HTR-8/SVneo (cell line): ENCODE results near the gene ATCAY.
"Not testable (repeated sequence)": the region's sequence is repeated elsewhere in the genome, so short reads cannot be mapped to it uniquely, and the experiment has no call there.

Source experiments
- DNase-seq: peaks from one replicate; pipeline ENCODE4 v3.0.0; 2011; ENCODE audit warnings: low spot score, mixed read lengths; ENCODE audit not compliant: insufficient read length
- FAIRE-seq: peaks from 2 replicates; lab custom pipeline; 2011; peaks lifted over from hg19 to GRCh38; lab: Jason Lieb, UNC

The ATCAY gene

GRCh38 chr19:3966051-3967017 lies 85.8 kb downstream of the ATCAY start:
- FAIRE-seq = no peak
- DNase-seq = no peak

- not testable (repeated sequence) for FAIRE-seq, DNase-seq
Measured at GRCh38 chr19:3967983-3968382, 87.5 kb downstream of the ATCAY start.

GRCh38 chr19:3968556-3969434 lies 88.3 kb downstream of the ATCAY start:
- peak; percentile 93 for DNase-seq
- no peak for FAIRE-seq

DNA sequence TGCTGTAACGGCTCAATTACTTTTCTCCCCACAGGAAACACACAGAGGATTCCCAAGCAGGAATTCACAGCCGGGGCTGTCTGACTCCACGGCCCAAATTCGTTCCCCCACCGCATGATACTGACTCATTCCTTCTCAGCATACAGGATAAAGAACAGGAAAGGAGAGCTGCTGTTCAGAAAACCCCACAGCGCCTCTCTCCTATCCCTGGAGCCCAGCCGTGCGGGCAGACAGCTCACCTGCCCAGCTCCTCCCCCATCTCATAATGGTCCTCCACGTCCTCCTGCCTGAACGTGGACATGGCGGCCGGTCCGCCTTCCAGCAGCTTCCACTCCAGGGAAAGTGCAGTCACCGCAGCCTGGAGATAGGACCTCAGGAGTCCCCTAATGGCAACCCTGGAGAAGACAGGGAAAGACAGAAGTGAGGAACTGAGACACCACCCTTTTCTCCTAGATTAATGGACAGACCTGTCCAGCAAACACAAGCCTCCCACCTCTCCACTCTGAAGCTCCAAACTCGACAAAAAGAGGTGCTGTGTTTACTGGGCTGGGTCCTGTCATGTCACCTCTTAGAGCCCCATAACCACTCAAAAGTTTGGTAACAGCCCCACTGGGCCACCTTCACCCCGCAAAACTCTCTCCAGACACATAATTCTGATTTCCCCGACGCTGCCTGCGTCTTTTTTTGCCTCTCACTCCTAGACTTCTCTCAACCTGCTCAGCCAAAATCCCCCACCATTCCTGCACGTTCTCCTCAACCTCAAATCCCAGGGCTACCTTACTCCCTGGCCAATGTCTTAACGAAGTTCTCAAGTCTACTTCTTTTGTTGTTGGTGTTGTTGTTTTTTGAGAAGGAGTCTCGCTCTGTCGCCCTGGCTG lies 89.2 kb downstream of the ATCAY start:
- FAIRE-seq (no peak), DNase-seq (no peak)

DNA sequence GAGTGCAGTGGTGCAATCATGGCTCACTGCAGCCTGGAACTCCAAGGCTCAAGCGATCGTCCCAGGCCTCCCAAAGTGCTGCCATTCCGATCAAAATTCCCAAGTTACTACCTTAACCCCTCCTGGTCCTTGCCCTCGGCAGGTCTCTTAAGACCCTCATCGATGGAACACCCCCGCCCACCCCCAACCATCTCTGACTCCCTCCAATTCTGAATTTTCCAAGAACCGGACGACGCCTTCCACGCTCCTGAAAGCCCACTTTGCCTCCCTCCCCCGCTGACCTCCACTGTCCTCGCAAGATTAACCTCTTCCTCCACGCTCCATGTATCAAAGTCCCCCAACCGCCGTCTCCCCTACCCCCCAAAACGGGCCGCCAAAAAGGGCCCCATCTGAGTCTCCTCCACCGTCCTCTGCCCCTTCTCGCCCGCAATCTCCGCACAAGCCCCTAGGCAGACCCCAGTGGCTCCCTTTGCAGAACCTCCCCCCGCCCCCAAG lies 89.9 kb downstream of the ATCAY start:
- FAIRE-seq = no peak
- DNase-seq = no peak

GRCh38 chr19:3970808-3971598 lies 90.5 kb downstream of the ATCAY start, which contains the start of gene DAPK3:
DAPK3 (minus strand) TSS chr19:3971099; CDS start chr19:3969735, 1,364 bp downstream.
- DNase-seq (peak; percentile 90), FAIRE-seq (peak; percentile 89)

DNA sequence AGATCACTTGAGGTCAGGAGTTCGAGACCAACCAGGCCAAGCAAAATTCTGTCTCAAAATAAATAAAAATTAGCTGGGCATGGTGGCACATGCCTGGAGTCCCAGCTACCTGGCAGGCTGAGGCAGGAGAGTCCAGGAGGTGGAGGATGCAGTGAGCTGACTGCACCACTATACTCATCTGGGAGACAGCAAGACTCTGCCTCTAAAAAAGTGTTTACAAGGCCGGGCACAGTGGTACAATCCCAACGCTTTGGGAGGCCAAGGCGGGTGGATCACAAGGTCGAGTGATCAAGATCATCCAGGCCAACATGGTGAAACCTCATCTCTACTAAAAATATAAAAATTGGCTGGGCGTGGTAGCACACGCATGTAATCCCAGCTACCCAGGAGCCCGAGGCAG lies 94.7 kb downstream of the ATCAY start:
- no peak for FAIRE-seq
- no peak for DNase-seq

DNA sequence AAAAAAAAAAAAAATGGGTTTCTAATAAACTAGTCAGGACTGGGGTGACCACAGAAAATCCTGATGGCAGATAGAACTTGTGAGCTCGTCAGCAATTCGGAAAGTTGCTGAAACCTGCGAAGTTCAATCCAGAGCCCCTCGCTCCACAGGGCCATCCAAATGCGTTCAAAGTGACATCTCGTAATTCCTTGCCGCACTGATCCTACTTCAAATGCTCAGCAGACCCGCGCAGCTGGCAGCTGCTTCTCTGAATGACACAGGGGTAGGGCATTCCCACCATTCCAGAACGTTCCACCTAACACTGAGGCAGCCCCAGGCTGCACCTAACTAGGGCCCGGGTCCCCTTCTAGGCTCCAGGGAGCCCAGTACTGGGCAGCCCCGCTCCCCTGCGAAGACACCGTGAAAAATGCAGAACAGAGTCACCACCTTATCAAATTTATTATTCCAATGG lies 95.2 kb downstream of the ATCAY start:
- FAIRE-seq = no peak
- no peak for DNase-seq

DNA sequence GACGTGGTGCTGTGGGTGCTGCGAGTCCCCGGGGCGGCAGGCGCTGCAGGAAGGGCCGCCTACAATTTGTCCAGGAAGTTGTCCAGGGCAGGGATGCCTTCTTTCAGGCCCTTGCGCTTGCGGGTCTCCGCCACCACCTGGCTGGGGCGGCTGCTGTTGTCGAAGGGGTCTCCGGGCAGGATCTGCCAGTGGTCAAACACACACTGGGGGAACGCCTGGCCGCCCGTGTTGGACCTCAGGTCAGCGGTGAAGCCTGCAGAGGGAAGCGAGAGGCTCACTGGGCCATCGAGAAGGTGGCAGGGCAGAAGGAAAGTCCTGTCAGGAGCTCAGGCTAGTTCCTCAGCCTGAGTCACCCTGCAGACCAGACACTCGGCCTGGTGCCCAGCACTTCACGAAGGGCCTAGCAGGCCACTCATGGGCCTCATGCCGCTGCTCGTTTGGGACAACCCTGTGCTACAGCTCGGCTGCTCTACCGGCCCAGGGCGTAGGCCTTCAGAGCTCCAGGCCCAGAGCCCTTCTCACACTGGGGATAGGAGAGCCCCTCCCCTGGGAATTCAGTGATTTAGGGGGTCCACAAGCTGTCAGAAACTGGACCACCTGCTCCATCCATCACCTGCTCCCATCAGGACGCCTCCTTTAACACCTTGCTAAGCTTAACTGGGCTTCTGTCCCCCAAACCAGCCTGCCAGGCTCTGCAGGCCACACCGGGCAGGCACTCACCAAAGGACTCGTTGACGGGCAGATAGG lies 96.2 kb downstream of the ATCAY start:
- no peak for FAIRE-seq
- DNase-seq = no peak
